Endothelial cell of hepatic sinusoid (primary cell): ENCODE data around the gene COPG2.
"Not testable (repeated sequence)": the region's sequence is repeated elsewhere in the genome, so short reads cannot be mapped to it uniquely, and the experiment has no call there.

ENCODE experiments used
- in situ Hi-C: cut with HindIII; loops from 2 replicates; pipeline ENCODE4 v1.10.0; 2017; ENCODE audit warnings: low sequenced_read_pairs

COPG2 gene

DNA sequence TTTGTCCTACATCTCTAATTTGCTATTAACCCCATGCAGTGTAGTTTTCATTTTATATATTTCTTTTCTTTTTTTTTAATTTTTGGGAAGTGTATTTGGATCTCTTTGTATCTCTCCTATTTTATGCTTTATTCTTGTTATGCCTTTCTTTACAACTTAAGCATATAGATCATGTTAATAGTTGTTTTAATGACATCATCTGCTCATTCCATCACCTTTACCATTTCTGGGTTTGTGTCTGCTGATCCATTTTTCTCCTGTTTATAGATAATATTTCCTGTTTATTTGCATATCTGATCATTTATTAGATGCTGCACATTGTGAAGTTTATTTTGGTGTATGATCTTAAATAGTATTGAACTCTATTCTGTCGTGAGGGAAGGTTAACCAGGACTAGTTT, 13.7 kb downstream of the COPG2 start:
- in situ Hi-C loops: no loop called here

DNA sequence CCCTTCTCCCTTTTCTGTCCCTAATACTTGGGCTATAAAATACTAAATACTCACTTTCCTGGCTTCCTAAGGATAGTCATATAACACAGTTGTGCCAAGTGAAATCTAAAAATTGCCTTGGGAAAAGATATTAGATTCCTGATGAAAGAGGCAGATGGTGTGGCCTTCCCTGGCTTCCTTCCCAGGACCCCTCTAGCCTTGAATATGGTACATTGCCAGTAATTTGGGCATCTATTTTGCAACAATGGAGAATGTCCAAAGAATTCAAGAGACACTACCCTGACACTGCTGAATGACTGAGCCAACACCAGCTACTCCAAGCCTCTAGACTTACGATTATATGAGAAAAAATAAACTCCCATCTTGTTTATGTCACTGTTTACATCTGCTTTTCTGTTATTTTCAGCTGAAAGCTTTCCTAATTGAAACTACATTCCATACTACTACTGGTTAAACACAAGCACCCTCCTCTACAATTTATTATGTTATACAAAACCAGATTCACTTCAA, 17.9 kb downstream of the COPG2 start:
- in situ Hi-C loops: no loop called here

DNA sequence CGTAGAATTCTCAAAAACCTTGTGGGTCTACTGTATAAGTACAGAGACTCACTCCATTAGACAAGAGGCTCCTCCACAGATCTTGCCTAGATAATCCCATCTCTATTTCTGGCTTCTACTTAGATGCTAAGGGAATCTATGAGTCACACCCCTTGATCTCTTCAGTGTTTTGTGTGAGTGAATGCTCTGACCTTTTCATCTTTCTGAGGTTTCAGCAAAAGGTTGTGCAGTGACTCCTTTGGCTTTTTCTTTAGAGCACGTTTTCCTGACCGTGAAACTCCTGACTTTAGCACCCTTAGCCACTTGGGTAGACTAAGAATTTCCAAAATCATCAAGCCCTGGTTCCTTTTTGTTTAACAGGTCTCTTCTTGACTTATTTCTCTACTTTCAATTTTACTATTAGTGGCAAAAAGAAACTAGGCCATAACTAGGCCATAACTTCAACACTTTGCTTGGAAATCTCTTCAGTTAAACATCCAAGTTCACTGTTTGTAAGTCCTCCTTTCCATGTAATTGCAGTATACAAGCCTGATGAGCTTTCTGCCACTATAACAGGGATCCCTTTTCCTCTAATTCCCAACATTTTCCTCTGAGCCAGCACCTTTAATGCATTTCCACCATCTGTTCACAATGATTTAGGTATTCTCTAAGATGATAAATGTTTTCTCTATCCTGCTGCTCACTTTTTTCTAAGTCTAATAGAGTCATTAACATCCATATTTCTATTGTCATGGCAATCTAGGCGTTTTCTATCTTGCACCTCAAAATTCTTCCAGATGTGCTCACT, 19.4 kb downstream of the COPG2 start:
- in situ Hi-C loops: loop anchor here (5.0 kb wide), 1 partner anchor 37 kb away; no protein-coding TSS in a partner anchor

DNA sequence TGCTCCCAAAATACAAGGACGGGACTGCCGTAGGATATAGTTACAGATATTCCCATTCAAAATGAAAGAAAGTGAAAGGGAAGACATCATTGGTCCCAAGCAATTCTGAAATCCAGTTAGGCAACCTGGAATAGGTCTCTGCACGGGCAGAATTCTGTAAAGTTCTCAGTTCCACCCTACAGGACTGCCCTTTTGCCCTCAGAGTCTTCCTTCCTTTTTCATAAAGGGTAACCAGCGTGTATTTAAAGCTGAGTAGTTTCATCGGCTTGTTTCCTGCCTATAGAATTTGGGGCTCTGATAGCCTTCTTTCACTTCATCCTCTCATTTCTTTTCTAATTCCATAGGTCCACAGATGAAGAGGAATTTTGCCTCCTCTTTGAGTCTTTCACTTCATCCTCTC, 20.0 kb downstream of the COPG2 start:
- in situ Hi-C loops: loop anchor here (5.0 kb wide), 1 partner anchor 36 kb away; no protein-coding TSS in a partner anchor

DNA sequence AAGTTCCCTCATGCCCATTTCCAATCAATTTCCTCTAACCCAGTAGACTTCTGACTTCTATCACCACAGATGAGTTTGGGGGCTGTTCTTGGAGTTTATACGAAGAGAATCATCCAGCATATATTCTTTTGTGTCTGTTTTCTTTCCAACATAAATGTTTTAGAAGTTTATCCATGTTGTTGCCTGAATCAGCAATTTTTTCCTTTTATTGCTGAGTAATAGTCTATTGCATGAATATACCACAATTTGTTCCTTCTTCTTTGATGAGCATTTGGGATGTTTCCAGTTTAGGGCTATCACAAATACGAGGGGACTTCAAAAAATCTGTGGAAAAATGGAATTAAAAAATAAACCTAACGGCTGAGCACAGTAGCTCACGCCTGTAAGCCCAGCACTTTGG, 26.2 kb downstream of the COPG2 start:
- in situ Hi-C loops: no loop called here

DNA sequence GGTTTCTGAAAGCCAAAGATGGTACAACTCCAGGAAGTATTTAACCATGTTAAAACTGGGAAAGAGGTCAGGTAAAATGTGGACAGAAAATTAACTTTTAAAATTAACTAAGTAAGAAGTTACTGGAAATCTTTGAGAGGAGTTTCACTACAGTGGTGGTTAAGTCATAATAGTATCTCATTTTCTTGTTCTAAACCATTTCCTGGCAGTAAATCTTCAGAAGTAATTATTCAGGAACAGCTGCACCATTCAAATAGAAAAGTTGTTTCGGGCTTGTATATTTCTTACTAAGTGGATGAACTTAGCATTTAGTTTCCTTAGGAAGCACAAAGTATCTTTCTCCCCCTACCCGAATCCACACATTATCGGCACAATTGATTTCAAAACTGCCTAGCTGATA, 27.1 kb downstream of the COPG2 start:
- in situ Hi-C loops: no loop called here

DNA sequence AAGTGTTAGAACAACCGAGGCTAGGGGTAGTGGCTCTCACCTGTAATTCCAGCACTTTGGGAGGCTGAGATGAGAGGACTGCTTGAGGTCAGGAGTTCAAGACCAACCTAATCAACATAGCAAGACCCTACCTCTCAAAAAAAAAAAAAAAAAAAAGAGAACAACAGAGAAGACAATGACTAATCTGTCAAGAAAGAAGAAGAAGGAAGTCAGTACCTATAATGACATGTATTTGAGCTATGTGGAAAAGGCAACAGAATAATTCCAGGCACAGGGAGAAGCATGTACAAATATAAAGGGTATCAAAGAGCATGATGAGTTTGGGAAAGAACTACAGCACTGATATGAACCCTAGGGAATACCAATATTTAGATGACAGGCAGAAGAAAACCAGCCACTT, 27.5 kb downstream of the COPG2 start:
- in situ Hi-C loops: no loop called here

DNA sequence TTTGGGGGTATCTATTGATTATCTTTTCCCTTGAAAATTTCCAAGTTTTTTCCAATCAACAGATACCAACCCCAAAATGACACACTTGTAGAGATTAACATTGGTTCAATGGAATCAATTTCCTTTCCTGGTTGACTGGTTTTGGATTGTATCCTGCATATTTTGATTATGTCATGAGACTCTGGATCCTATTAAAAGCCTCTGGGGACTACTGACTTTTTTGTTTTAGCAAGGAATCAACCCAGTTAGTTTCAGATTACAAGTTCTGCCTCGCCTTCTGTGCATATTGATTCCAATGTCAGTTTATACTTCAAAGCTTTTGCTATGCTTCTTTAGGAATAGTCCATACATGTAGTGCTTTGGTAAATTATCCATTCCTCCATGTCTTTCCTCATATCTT, 29.2 kb downstream of the COPG2 start:
- in situ Hi-C loops: no loop called here

DNA sequence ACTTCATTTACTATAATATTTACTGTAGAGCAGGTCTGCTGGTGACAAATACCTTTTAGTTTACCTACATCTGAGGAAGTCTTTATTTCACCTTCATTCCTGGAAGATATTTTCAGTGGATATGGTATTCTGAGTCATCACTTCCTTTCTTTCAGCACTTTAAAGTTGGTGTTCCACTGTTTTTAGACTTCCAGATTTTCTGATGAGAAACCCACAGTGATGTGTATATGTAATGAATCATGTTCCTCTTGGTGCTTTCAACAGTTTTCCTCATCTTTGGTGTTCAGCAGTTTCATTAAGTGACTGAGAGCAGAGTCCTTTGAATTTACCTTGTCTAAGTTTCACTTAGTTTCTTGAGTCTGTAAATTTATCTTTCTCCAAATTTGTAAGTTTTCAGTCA, 36.4 kb downstream of the COPG2 start:
- in situ Hi-C loops: no loop called here

DNA sequence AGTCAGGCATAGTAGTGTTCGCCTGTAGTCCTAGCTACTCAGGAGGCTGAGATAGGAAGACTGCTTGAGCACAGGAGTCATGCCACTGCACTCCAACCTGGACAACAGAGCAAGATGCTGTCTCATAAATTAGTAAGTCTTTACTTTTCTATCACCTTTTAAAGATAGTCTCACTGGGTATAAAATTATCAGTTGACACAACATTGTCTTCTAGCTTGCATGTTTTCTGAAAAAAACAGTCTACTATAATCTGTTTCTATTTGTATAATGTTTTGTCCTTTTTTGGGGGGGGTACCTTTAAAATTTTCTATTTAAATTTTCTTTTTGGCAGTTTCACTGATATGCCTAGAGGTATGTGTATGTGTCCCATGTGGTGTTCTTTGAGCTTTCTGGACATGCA, 39.6 kb downstream of the COPG2 start:
- in situ Hi-C loops: no loop called here

DNA sequence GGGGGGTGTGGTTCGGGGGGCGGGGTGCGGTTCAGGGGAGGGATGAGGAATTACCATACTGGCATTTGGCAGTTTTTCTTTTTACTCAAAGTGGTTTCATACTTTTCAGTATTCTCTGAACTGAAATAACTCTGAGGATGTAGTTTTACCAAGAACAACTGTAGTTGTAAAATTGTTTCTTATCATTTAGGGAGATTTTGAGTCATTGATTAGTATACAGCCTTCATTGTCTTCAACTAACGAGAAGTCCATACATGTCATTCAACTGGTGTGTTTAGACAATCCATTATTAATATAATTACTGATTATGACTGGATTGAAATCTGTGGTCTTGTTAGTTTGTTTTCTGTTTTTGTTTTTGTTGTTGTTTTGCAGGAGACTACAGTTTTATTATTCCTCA, 40.8 kb downstream of the COPG2 start:
- in situ Hi-C loops: no loop called here

DNA sequence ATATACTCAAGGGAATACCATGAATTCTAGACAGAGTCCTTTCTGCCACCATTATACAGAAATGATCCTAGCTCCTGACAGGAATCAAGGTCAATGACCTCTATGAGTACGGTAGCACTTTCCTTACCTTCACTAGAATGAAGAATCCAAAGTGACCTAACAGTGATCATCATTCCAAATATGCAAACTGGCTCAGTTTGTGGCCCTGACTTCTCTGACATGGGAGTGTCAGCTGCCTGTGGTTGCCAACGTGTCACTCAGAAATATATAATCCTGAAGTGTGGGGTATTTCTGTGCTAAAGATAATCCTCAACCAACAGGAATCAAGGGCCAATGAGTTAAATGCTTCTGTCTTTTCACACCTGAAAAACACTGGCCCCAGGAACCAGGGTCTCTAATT, 45.7 kb downstream of the COPG2 start:
- in situ Hi-C loops: no loop called here

DNA sequence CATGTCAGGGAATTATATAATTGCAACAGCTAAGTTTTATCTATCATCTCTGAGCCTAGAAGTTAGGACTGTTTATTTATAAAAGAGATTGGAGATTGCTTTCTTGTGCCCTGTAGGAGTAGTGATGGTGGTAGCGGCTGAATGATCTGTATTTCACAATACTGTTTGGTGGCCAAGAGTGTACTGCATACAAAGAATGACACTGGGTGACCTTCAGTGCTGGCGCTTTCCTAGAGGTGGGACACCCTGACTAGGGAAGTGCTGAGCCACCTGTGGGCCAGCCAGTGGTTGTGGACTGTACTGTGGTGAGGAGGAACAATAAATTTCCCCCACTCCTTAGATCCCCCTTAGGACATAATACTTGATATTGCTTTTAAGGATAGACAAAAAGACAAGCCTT, 53.0 kb downstream of the COPG2 start:
- in situ Hi-C loops: loop anchor here (5.0 kb wide), 1 partner anchor 68 kb away; no protein-coding TSS in a partner anchor

DNA sequence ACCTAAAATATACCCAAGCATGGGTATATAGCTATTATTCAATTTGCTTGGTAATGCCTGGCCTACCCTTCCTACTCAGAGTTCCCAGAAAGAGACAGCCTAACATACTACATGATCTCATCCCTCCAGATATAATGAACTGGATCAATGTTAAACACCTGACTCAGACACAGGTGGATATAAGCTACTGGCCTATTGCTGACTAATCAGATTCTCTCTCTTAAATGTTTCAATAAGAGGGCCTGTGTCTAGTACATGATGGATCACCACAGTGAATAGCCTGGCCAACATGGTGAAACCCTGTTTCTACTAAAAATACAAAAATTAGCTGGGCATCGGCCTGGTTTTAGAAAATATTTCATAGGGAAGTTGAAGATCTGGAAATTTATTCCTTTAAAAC, 54.1 kb downstream of the COPG2 start:
- in situ Hi-C loops: loop anchor here (5.0 kb wide), 1 partner anchor 33 kb away; no protein-coding TSS in a partner anchor

DNA sequence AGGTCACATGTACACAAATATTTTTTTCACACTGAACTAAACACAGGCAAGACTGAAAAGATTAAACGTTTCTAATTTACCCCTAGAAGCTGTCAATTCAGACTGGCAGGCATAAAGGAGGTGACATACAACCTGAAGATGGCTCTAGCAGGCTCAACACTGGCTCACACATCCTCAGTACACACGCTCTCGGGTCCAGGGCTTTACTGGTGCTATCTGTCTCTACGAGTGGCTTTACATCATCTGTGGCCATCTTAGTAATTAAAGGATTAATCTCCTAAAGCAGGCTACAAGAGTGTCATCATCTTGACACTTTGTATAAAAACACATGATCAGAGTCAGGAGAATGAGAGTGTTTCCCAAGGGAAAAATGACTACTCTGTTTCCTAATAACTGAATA, 57.3 kb downstream of the COPG2 start:
- in situ Hi-C loops: loop anchor here (5.0 kb wide), 1 partner anchor 36 kb away; no protein-coding TSS in a partner anchor

DNA sequence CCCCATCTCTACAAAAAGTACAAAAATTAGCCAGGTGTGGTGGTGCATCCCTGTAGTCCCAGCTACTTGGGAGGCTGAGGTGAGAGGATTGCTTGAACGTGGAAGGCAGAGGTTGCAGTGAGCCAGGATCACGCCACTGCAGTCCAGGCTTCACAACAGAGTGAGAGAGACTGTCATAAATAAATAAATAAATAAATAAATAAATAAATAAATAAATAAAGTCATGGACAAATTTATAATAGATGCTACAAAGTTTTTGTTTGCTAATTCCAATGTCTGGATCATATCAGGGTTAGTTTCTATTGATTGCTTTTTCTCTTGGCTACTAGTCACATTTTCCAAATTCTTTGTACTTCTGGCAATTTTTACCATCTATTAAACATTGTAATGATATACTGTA, 61.5 kb downstream of the COPG2 start:
- in situ Hi-C loops: loop anchor here (5.0 kb wide), 1 partner anchor 95 kb away; no protein-coding TSS in a partner anchor

DNA sequence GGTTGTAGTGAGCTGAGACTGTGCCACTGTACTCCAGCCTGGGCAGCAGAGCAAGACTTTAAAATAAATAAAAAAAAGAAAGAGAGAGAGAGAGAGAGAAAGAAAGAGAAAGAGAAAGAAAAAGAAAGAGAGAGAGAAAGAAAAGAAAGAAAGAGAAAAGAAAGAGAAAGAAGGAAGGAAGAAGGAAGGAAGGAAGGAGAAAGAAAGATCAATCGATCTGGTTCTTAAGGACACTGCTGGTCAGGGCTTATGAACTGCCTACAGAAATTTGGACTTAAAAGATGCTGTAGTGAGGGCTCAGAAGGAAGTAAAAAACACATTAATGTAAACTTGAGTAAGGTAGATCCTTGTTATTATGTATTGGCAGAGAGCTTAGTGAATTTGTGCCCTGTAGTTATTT, 62.4 kb downstream of the COPG2 start:
- in situ Hi-C loops: loop anchor here (5.0 kb wide), 1 partner anchor 94 kb away; no protein-coding TSS in a partner anchor

DNA sequence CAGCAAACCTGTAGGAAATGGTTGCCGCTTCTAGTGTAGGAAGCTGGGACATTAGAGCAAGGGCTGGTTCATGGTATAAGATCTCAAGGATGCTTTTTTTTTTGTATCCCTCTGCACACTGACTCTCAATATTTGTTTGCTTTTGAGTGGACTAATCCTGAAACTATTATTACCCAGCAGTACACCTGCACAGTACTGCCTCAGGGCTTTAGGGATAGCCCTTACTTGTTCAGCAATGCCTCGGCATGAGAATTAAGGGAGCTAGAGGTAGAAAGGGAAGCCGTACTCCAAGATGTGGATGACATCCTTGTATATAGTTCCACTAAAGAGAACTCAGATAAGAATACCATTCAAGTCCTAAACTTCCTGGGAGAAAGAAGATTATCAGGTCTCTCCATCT, 70.5 kb downstream of the COPG2 start:
- in situ Hi-C loops: no loop called here

DNA sequence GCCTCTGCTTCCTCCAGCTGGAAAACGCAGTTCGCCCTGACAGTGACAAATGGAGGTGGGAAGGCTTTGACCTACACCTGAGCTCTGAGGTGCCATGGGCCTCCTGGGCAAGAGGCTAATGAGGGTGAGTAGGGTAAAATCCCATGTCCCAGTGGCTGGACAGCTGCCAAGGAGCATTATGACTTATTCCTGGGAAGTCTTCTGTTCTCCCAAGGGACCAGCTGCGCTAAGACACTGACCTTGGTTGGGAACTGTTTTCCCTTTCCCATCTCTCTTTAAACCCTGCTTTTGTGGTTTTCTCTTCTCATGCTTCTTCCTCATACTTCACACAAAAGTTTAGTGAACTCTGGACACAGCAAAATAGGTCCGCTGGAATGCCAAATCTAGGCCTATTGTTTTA, 72.6 kb downstream of the COPG2 start:
- in situ Hi-C loops: no loop called here

DNA sequence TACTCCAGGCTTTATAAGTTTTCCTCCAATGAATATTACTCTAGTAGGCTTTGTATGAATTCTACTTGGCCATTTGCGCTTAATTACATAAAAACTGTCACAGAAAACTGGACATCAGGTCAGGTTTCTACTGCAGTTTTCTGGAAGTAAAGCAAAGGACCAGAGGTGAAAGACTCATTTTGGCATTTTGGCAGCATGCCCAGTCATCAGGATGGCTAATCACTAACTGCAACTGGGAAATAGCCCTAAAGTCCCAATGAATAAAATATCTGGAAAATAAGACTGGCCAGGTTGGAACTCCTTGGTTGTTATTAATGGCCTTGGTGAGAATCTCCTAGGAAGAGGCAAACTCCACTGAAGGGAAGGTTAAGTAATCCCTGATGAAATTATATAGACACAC, 75.5 kb downstream of the COPG2 start:
- in situ Hi-C loops: no loop called here

DNA sequence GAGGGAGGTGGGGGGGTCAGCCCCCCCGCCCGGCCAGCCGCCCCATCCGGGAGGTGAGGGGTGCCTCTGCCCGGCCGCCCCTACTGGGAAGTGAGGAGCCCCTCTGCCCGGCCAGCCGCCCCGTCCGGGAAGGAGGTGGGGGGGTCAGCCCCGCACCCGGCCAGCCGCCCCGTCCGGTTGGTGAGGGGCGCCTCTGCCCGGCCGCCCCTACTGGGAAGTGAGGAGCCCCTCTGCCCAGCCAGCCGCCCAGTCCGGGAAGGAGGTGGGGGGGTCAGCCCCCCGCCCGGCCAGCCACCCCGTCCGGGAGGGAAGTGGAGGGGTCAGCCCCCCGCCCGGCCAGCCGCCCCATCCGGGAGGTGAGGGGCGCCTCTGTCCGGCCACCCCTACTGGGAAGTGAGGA, 77.1 kb downstream of the COPG2 start:
- in situ Hi-C loops: not testable (repeated sequence)

DNA sequence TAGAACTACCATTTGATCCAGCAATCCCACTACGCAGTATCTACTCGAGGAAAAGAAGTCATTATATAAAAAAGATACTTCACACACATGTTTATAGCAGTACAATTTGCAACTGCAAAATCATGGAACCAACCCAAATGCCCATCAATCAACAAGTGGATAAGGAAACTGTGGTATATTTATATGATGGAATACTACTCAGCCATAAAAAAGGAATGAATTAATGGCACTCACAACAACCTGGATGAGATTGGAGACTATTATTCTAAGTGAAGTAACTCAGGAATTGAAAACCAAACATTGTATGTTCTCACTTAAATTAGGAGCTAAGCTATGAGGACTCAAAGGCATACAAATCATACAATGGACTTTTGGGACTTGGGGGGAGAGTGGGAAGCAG, 82.6 kb downstream of the COPG2 start:
- in situ Hi-C loops: not testable (repeated sequence)
